LNCaP clone FGC (cell line): ENCODE data around the gene IGF1R.

ENCODE experiments used
- DNase-seq: peaks from one replicate; pipeline ENCODE4 v3.0.0-alpha.2; 2011; ENCODE audit warnings: low read depth
- H3K4me3 ChIP-seq: 2 replicates; pipeline ENCODE4 v1.5.1; 2011; ENCODE audit warnings: mild to moderate bottlenecking, low read depth, low read length, control low read depth
- TF ChIP-seq, protein P1 (sequence below): IDR thresholded peaks from 2 replicates; pipeline ENCODE4 v1.5.1; 2012; ENCODE audit warnings: mild to moderate bottlenecking; ENCODE audit not compliant: control insufficient read depth, insufficient read depth; ENCODE audit errors: extremely low read depth

IGF1R gene

DNA sequence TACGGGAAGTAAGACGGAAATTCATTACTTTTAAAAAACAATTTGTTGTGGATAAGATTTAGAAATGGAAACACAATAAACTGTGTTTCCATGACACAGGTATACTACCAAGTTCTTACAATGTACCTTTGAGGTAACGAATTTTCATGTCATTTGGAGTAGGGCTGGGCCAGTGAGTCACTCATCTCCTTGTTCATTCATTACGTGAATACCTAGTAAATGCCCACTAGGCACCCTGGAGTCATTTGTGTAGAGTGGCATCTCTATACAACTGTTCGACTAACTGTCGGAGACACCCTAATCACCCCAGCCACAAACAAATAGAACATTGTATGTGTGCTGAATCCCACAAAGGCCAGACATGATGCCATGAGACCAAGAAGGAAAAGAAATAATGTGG lies 94.8 kb downstream of the IGF1R start:
- TF ChIP-seq, protein P1, sequence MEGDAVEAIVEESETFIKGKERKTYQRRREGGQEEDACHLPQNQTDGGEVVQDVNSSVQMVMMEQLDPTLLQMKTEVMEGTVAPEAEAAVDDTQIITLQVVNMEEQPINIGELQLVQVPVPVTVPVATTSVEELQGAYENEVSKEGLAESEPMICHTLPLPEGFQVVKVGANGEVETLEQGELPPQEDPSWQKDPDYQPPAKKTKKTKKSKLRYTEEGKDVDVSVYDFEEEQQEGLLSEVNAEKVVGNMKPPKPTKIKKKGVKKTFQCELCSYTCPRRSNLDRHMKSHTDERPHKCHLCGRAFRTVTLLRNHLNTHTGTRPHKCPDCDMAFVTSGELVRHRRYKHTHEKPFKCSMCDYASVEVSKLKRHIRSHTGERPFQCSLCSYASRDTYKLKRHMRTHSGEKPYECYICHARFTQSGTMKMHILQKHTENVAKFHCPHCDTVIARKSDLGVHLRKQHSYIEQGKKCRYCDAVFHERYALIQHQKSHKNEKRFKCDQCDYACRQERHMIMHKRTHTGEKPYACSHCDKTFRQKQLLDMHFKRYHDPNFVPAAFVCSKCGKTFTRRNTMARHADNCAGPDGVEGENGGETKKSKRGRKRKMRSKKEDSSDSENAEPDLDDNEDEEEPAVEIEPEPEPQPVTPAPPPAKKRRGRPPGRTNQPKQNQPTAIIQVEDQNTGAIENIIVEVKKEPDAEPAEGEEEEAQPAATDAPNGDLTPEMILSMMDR: no peak
- no peak overlapping the region for H3K4me3 ChIP-seq
- no peak for DNase-seq

DNA sequence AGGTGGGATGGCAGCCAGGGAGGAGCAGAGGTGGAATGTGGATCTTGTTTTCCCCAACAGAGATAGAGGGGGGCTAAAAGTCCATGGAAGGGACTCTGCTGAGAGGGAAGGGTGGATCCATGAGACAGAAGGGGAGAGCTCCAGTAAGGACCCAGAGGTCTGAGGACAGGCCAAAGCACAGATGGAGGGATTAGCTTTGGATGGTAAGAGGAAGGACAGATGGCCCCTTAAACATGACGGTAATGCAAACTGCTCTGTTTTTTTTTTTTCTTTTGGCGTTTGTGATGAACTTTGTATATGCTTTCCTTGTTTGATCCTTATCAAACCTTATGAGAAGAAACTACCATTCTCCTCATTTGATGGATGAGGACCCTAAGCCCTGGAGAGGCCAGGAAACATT lies 96.2 kb downstream of the IGF1R start:
- TF ChIP-seq, protein P1: no peak
- no peak for DNase-seq

DNA sequence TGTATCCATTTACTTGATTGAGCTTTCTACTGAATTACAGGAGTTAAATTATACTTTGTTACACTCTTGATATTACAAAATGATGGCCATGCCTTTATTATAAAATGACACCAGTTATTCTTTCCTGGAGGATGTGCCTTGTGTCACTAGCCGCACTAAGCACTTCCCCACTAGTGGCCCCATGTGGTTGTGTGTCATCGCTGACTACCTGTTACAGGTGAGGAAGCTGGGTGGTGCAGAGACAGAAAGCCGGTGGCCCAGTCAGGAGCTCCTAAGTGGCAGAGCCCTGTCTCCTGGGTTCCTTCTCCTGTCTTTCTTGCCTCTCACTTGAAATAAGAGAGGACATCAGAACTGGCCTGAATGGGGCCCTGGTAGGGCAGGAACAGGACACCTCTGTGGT lies 96.8 kb downstream of the IGF1R start:
- H3K4me3 ChIP-seq: no peak overlapping the region
- DNase-seq: no peak
- TF ChIP-seq, protein P1: no peak

More for the DNA sequence above, 96.2 kb downstream of the IGF1R start:
- H3K4me3 ChIP-seq: no peak overlapping the region

DNA sequence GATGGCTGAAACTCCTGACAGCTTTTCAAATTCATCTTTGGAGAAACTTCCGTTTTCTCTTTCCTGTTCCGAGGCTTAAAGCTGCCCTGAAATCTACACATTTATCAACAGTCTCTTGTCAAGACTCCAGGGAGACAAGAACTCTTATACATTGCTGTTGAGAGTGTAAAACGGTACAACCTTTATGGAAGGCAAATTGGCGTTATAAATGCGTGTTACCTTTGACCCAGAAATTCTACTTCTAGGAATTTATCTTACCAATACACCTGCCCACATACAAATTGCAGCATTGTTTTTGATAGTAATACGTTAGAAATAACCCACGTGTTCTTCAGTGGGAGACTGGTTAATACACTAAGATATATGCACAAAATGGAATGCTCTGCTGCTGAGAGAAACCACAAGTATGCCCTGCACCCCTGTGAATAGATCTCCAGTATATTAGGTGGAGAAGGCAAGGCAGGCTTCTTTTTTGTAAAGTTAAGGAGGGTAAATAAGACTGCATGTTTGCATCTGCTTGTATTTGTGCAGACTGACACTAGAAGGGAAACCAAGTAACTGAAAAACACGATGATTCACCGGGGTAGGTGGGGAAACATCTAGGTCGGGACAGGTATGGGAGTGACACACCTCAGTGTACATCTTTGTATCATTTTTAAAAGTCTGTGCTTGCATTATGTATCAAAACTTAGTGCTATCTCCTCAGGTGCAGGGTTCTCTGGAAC lies 97.5 kb downstream of the IGF1R start:
- TF ChIP-seq, protein P1: no peak
- no peak overlapping the region for H3K4me3 ChIP-seq
- no peak for DNase-seq

DNA sequence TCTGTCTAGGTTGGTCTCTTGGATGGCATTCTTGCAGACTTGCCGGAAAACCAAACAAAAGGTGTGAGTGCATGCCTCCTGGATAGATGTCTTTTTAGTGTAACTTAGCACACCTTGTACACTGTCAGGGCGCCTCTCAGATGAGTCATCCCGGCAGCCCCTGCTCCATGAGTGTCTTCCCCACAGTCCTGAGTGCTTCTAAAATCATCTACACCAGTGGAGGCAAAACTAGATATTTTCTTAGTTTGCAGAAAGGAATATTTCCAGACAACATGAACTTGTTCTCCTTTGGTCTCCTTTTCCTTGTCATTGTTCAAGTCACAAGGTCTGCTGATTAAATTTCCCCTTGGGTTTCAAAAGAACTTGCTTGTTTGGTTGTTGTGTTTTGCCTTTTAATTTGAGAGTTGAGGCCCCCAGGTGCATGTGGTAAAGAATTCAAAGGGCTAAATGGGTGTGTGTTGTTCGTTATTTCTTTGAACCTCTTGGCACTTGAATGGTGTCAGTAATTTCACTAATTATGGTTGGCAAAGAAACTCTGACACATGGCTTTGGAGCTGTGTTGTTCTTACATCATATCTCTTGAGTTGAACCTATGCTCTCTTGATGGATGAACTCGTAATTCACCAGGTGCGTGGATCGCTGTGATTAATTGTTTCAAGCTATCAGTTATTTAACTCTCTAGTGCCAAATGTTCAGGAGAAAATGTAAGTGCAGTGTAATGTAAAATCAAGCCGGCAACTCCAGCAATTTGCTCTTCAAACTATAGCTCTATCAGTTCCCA lies 98.2 kb downstream of the IGF1R start:
- no peak for DNase-seq
- TF ChIP-seq, protein P1: no peak
- H3K4me3 ChIP-seq: no peak overlapping the region

DNA sequence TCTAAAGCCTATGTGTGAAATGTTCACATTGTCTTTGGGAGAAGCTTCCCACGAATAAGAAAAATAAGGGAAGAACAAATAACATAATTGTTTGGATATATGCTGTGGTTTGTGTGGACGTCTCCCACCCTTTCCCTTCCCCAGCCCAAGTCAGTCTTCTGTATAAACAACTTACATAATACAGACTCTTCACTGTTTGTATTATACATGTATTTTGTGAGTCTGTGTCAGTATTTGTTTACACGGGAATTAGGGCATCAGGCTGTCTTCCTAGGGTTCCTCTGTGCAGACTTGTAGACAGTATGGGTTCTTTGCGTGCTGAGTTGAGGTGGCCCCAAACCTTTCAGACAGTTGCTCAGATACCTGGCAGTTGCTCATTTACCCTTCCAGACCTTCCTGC lies 103.4 kb downstream of the IGF1R start:
- no peak overlapping the region for H3K4me3 ChIP-seq
- TF ChIP-seq, protein P1: no peak
- no peak for DNase-seq
